Measurements from ENCODE around the gene OLFML3. TPM values are rescaled to one million over a fixed set of nuclear protein-coding genes. Genes with fewer than 3 reads are reported as not detected.
A peak's percentile ranks its signal among the peaks of the same experiment; 100 is the strongest.

The OLFML3 gene
- total and polyA plus RNA-seq, 9 donors: 114 to 220 (median 190) TPM

DNA sequence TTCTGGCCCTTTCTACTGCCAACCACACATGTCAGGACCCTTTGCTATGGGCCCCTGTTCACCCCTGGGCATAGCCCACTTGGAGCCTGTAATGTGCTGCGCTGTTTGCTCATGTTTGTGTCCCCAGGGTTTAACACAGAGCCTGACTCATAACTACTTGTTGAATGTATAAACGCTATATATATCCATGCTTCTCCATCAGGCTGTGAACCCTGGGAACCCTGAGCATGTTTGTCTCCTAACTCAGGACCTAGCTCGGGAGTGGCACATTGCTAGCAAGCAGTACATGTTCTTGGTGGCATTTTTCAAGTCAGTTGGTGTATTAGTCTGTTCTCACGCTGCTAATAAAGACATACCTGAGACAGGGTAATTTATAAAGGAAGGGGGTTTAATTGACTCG is 8.0 kb downstream of the OLFML3 start:
- H3K9me3 ChIP-seq (replicated peaks; ENCODE audit: control insufficient read depth, low read depth, low read length): no peaks in the 10 kb centered on the region
- WGBS (ENCODE audit: insufficient coverage): 60% methylated on average over 2 of the region's 5 CpGs

DNA sequence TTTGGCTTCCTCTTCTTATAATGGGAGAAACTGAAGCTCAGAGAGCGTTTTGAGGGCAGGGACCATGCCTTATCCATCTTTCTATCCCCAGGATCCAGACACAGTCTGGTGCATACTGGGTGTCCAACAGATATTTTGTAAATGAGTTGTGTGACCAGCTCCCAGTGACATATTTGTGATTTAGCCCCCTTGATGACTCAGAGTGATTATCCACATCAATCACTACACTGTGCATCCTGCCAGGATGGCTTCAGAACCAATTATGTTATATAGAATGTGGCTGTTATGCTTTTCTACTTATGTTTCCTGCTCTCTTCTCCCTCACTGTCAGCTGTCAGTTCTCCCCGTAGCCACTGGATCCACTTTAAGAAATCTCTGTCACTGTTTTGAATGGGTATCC is 11.3 kb downstream of the OLFML3 start:
- Histone ChIP-seq H3K9me3 (replicated peaks; ENCODE audit: control insufficient read depth, low read depth, low read length) (peaks cover 11% of the 10 kb centered on the region), H3K27me3 (ENCODE audit: control insufficient read depth, insufficient read depth, low read length) (no peaks in the 10 kb centered on the region), H3K27ac (ENCODE audit: low read length) (peak overlapping the region; percentile 68), H3K4me3 (ENCODE audit: low read length) (no peak overlapping the region), H3K4me1 (ENCODE audit: control insufficient read depth, insufficient read depth, low read length) (peaks cover 9% of the 10 kb centered on the region), H3K36me3 (ENCODE audit: control insufficient read depth, insufficient read depth, low read length) (no peaks in the 10 kb centered on the region)
- no peak for DNase-seq
- no CpG with 5 or more reads among the region's 2 CpGs for WGBS (ENCODE audit: insufficient coverage)

More for the DNA sequence above, 8.0 kb downstream of the OLFML3 start:
- no peaks in the 10 kb centered on the region for H3K36me3 ChIP-seq (ENCODE audit: control insufficient read depth, insufficient read depth, low read length)
- no peak for DNase-seq
- no peaks in the 10 kb centered on the region for H3K27me3 ChIP-seq (ENCODE audit: control insufficient read depth, insufficient read depth, low read length)
- H3K4me3 ChIP-seq (ENCODE audit: low read length): no peak overlapping the region
- H3K4me1 ChIP-seq (ENCODE audit: control insufficient read depth, insufficient read depth, low read length): peaks cover 41% of the 10 kb centered on the region
- no peak overlapping the region for H3K27ac ChIP-seq (ENCODE audit: low read length)

DNA sequence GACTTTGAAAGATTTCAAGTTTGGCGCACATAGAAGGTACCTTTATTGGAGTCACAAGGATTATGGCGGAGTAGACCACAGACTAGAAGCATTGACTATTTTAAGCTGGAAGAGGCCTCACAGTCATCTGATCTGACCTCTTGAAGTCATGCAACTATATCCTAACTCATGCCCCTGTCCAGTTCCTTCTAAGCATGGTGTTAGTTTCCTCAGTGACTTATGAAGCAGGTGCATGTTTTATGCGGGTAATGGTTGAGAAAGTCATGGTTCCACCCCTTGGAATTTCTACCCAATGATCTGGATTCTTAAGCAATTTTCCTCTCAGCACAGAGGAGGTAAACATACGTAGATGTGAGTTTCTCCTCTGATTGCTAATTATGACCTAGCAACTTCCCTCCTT is 11.7 kb downstream of the OLFML3 start:
- Histone ChIP-seq H3K4me1 (ENCODE audit: control insufficient read depth, insufficient read depth, low read length) (peaks cover 9% of the 10 kb centered on the region), H3K27me3 (ENCODE audit: control insufficient read depth, insufficient read depth, low read length) (no peaks in the 10 kb centered on the region), H3K4me3 (ENCODE audit: low read length) (no peak overlapping the region), H3K36me3 (ENCODE audit: control insufficient read depth, insufficient read depth, low read length) (no peaks in the 10 kb centered on the region), H3K9me3 (replicated peaks; ENCODE audit: control insufficient read depth, low read depth, low read length) (peaks cover 14% of the 10 kb centered on the region), H3K27ac (ENCODE audit: low read length) (peak overlapping the region; percentile 68)
- peak; percentile 53 for DNase-seq
- WGBS (ENCODE audit: insufficient coverage): no CpG with 5 or more reads among the region's 4 CpGs

DNA sequence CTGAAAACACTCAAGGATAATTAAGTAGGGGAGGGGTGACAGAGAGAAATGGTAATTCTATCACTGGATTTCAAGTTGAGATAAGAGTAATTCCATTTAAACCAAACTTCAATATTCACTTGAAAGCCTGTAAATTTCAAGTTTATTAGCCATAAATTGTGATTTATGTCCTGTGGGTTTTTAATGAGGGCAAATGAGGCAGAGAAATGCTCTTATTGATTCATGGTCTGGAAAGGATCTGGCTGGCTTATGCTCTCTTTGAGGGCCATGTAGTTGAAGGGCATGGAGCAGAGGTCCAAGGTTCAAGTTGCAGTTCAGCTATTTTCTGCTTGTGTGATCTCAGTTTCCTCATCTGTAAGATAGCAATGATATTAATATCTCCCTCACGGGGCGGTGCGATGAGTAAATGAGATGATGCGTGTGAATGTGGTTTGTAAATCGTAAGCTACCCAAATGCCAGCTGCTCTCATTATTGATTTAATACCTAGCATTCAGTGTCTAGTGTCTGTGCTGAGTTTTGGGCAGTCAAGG is 12.3 kb downstream of the OLFML3 start:
- peak; percentile 35 for DNase-seq
- H3K9me3 ChIP-seq (replicated peaks; ENCODE audit: control insufficient read depth, low read depth, low read length): peaks cover 16% of the 10 kb centered on the region
- no CpG with 5 or more reads among the region's 5 CpGs for WGBS (ENCODE audit: insufficient coverage)
- no peaks in the 10 kb centered on the region for H3K36me3 ChIP-seq (ENCODE audit: control insufficient read depth, insufficient read depth, low read length)
- peaks cover 6% of the 10 kb centered on the region for H3K4me1 ChIP-seq (ENCODE audit: control insufficient read depth, insufficient read depth, low read length)
- H3K4me3 ChIP-seq (ENCODE audit: low read length): no peak overlapping the region
- H3K27ac ChIP-seq (ENCODE audit: low read length): peak overlapping the region; percentile 45
- H3K27me3 ChIP-seq (ENCODE audit: control insufficient read depth, insufficient read depth, low read length): no peaks in the 10 kb centered on the region

DNA sequence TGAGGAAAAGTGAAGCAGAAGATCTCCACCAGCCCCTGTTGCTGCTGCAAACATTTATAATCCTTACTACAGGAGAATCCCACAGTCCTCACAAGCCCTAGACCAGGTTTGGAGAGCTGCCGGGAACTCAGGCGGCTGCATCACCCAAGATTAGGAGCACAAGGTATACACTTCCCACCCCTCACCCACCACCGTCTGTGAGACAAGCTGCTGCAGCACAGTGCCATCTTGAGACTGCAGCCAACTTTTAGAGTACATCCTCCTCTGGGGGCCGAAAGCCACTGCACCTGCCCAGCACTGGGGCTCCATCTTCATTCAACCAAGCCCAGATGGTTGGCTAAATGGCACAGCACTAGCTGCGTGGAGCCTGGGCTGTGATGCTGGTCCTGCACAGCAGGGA is 13.8 kb downstream of the OLFML3 start:
- Histone ChIP-seq H3K27me3 (ENCODE audit: control insufficient read depth, insufficient read depth, low read length) (no peaks in the 10 kb centered on the region), H3K36me3 (ENCODE audit: control insufficient read depth, insufficient read depth, low read length) (no peaks in the 10 kb centered on the region), H3K4me3 (ENCODE audit: low read length) (no peak overlapping the region), H3K27ac (ENCODE audit: low read length) (no peak overlapping the region), H3K9me3 (replicated peaks; ENCODE audit: control insufficient read depth, low read depth, low read length) (peaks cover 16% of the 10 kb centered on the region), H3K4me1 (ENCODE audit: control insufficient read depth, insufficient read depth, low read length) (no peaks in the 10 kb centered on the region)
- 83% methylated on average over 5 of the region's 5 CpGs for WGBS (ENCODE audit: insufficient coverage)
- no peak for DNase-seq

DNA sequence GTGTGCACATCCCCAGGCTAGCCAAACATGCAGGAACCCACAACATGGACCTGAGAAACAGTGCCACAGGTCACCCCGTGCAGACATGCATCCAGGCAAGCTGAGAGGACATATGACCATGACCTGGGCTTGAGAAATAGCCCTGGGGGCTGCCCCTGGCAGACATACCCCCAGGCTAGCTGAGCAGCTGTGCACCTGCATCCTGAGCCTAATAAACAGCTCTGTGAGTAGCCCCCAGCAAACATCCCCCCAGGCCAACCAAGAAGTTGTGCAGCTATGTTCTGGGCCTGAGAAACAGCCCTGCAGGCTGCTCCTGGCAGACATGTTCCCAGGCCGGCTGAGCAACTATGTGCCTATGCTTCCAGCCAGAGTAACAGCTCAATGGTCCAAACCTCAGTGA is 14.5 kb downstream of the OLFML3 start:
- 85% methylated on average over 2 of the region's 2 CpGs for WGBS (ENCODE audit: insufficient coverage)
- Histone ChIP-seq H3K4me3 (ENCODE audit: low read length) (no peak overlapping the region), H3K36me3 (ENCODE audit: control insufficient read depth, insufficient read depth, low read length) (no peaks in the 10 kb centered on the region), H3K27ac (ENCODE audit: low read length) (no peak overlapping the region), H3K9me3 (replicated peaks; ENCODE audit: control insufficient read depth, low read depth, low read length) (peaks cover 16% of the 10 kb centered on the region), H3K4me1 (ENCODE audit: control insufficient read depth, insufficient read depth, low read length) (peaks cover 3% of the 10 kb centered on the region), H3K27me3 (ENCODE audit: control insufficient read depth, insufficient read depth, low read length) (no peaks in the 10 kb centered on the region)
- no peak for DNase-seq

DNA sequence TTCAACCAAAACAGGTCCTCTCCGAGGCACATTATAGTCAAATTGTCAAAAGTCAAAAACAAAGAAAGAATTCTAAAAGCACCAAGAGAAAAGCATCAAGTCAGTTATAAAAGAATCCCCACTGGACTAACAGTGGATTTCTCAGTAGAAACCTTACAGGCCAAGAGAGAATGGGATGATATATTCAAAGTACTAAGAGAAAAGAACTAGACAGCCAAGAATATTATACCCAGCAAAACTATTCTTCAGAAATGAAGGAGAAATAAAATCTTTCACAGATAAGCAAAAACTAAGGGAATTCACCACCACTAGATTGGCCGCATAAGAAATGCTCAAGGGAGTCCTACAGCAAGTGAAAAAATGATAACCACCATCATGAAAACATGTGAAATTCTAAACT is 16.1 kb downstream of the OLFML3 start:
- Histone ChIP-seq H3K27ac (ENCODE audit: low read length) (no peak overlapping the region), H3K4me3 (ENCODE audit: low read length) (no peak overlapping the region), H3K9me3 (replicated peaks; ENCODE audit: control insufficient read depth, low read depth, low read length) (peaks cover 16% of the 10 kb centered on the region), H3K36me3 (ENCODE audit: control insufficient read depth, insufficient read depth, low read length) (no peaks in the 10 kb centered on the region), H3K4me1 (ENCODE audit: control insufficient read depth, insufficient read depth, low read length) (peaks cover 7% of the 10 kb centered on the region), H3K27me3 (ENCODE audit: control insufficient read depth, insufficient read depth, low read length) (no peaks in the 10 kb centered on the region)
- DNase-seq: no peak
- no CpG with 5 or more reads among the region's 2 CpGs for WGBS (ENCODE audit: insufficient coverage)

DNA sequence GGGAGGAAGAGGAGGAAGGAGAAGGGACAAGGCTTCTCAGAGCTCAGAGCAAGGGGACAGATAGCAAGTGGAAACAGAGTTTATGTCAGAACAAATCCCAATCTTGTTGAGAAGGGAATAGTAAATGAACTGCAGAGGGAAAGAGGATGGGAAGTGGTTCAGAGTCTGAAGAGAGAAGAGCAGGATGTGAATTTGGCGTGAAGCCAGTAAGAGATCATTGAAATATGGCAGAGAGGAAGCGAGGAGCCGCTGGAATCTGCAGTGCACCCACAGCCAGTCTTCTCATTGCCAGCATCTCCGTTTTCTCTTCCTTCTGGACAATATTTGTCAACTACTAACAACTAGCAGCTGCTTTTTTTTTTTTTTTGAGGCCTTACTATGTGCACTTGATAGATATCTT is 19.1 kb downstream of the OLFML3 start:
- Histone ChIP-seq H3K27ac (ENCODE audit: low read length) (no peak overlapping the region), H3K27me3 (ENCODE audit: control insufficient read depth, insufficient read depth, low read length) (no peaks in the 10 kb centered on the region), H3K4me1 (ENCODE audit: control insufficient read depth, insufficient read depth, low read length) (peaks cover 22% of the 10 kb centered on the region), H3K9me3 (replicated peaks; ENCODE audit: control insufficient read depth, low read depth, low read length) (peaks cover 16% of the 10 kb centered on the region), H3K4me3 (ENCODE audit: low read length) (no peak overlapping the region), H3K36me3 (ENCODE audit: control insufficient read depth, insufficient read depth, low read length) (no peaks in the 10 kb centered on the region)
- peak; percentile 77 for DNase-seq
- 0% methylated on average over 1 of the region's 4 CpGs for WGBS (ENCODE audit: insufficient coverage)

DNA sequence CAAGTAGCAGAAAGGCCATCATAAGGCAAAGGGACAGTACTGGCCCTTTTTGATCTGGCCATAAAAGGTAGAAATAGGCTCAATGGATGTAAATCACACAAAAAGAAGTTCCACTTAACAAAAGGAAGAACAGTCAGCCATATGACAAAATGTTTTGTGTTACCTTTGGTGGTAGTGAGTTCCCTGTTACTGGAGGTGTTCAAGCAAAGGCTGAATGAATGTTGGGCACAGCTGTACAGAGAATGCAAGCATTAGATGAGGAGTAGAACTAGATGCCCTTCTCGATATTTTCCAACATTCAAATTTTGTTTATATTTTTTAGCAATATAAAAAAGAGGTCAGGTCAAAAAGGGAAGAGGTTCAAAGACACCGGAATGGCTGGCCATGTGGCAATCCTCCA is 20.0 kb downstream of the OLFML3 start:
- no peaks in the 10 kb centered on the region for H3K27me3 ChIP-seq (ENCODE audit: control insufficient read depth, insufficient read depth, low read length)
- H3K4me1 ChIP-seq (ENCODE audit: control insufficient read depth, insufficient read depth, low read length): peaks cover 27% of the 10 kb centered on the region
- no peak for DNase-seq
- peaks cover 13% of the 10 kb centered on the region for H3K9me3 ChIP-seq (replicated peaks; ENCODE audit: control insufficient read depth, low read depth, low read length)
- H3K4me3 ChIP-seq (ENCODE audit: low read length): no peak overlapping the region
- no CpG with 5 or more reads among the region's 2 CpGs for WGBS (ENCODE audit: insufficient coverage)
- no peak overlapping the region for H3K27ac ChIP-seq (ENCODE audit: low read length)
- no peaks in the 10 kb centered on the region for H3K36me3 ChIP-seq (ENCODE audit: control insufficient read depth, insufficient read depth, low read length)

DNA sequence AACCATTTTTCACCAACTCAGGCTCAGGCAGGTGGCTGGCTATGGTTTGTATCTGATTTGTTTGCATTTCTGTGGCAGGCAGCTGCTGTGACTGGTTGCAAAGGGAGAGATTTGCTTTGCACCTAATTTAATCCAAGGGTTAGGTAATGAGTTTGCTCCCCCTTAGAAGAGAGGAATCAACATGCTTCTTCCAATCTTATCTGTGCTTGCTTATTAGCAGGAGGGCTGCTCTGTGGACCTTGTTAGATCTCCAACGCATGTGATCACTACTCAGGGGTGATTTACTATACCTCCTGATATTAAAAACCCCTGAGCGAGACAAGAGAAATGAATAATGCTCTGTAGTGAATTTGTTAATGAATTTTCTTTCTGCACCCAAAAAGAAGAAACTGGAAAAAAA is 20.5 kb downstream of the OLFML3 start:
- Histone ChIP-seq H3K4me1 (ENCODE audit: control insufficient read depth, insufficient read depth, low read length) (peaks cover 27% of the 10 kb centered on the region), H3K9me3 (replicated peaks; ENCODE audit: control insufficient read depth, low read depth, low read length) (peaks cover 12% of the 10 kb centered on the region), H3K27me3 (ENCODE audit: control insufficient read depth, insufficient read depth, low read length) (no peaks in the 10 kb centered on the region), H3K36me3 (ENCODE audit: control insufficient read depth, insufficient read depth, low read length) (no peaks in the 10 kb centered on the region), H3K27ac (ENCODE audit: low read length) (no peak overlapping the region), H3K4me3 (ENCODE audit: low read length) (no peak overlapping the region)
- DNase-seq: no peak
- no CpG with 5 or more reads among the region's 2 CpGs for WGBS (ENCODE audit: insufficient coverage)

DNA sequence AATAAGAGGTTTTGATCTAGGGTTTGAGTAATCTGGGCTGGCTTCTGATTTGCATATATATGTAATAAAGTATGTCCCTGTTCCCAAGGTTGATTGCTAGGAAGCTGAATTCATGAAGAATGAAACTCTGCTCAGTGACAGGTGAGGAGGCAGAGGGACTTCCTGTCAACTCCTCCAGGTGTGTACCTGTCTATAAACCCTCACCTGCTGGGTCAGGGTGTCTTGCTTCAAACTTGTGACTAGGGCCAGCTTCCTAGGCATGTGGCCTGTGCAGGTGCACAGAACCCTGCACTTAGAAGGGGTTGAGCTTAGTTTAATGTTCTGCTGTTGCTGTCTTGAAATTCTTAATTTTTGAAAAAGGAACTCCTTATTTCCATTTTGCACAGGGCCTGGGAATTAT is 21.1 kb downstream of the OLFML3 start:
- Histone ChIP-seq H3K27me3 (ENCODE audit: control insufficient read depth, insufficient read depth, low read length) (no peaks in the 10 kb centered on the region), H3K9me3 (replicated peaks; ENCODE audit: control insufficient read depth, low read depth, low read length) (peaks cover 6% of the 10 kb centered on the region), H3K4me3 (ENCODE audit: low read length) (no peak overlapping the region), H3K4me1 (ENCODE audit: control insufficient read depth, insufficient read depth, low read length) (peaks cover 27% of the 10 kb centered on the region), H3K27ac (ENCODE audit: low read length) (no peak overlapping the region), H3K36me3 (ENCODE audit: control insufficient read depth, insufficient read depth, low read length) (no peaks in the 10 kb centered on the region)
- no peak for DNase-seq

All from muscle of leg (tissue), 11 donors.